Amygdala (tissue), 56 donors: ENCODE measurements around the gene DHRS2.
"Not testable (repeated sequence)": the region's sequence is repeated elsewhere in the genome, so short reads cannot be mapped to it uniquely, and the experiment has no call there.

Source experiments
- DNase-seq, 56 donors: peaks; one replicate each; lab custom pipeline; 2025; lab: John Stamatoyannopoulos, UW

The DHRS2 gene

GRCh38 chr14:23675906-23676305 is 39.7 kb downstream of the DHRS2 start:
- no peak for DNase-seq

- DNase-seq = no peak
These were observed 45.2 kb downstream of the DHRS2 start for GRCh38 chr14:23681337-23681736.

- DNase-seq = not testable (repeated sequence)
These were observed 53.7 kb downstream of the DHRS2 start for GRCh38 chr14:23689709-23690514.

GRCh38 chr14:23692416-23692815 is 56.3 kb downstream of the DHRS2 start:
- no peak for DNase-seq

GRCh38 chr14:23693252-23693775 is 57.1 kb downstream of the DHRS2 start:
- no peak for DNase-seq

- no peak for DNase-seq
These were observed 58.2 kb downstream of the DHRS2 start for GRCh38 chr14:23694085-23694948.
